Right lobe of liver (tissue), 6 donors: ENCODE measurements around the gene ASPDH. TPM values are rescaled to one million over a fixed set of nuclear protein-coding genes. Genes with fewer than 3 reads are reported as not detected.

Source experiments
- ATAC-seq, 4 donors: fragments of 200-7000 bp; cut with Tn5 transposase; one replicate each; pipeline ENCODE4 v1.9.1; 2020; ENCODE audit warnings: mild to moderate bottlenecking in 4 of 4, moderate library complexity in 4 of 4
- DNase-seq, 3 donors: peaks; one replicate each; pipeline ENCODE4 v3.0.0-alpha.2; 2020
- H3K27ac ChIP-seq, 3 donors: fragments of 200-600 bp; one replicate each; pipeline ENCODE4 v1.8.0; 2022
- H3K27me3 ChIP-seq, 2 donors: fragments of 200-600 bp; one replicate each; pipeline ENCODE4 v1.8.0; 2022
- H3K36me3 ChIP-seq, 4 donors: fragments of 200-600 bp; sonication (generic) in 1 of 4; one replicate each; pipeline versions ENCODE4 v1.5.1 to v1.8.0; 2017 to 2022; ENCODE audit warnings: control low read depth in 1 of 4
- H3K4me1 ChIP-seq, 4 donors: fragments of 200-600 bp; sonication (generic) in 1 of 4; one replicate each; pipeline versions ENCODE4 v1.5.1 to v1.8.0; 2017 to 2022; ENCODE audit warnings: control low read depth in 1 of 4
- H3K4me3 ChIP-seq, 3 donors: fragments of 200-600 bp; one replicate each; pipeline ENCODE4 v1.8.0; 2022
- H3K9me3 ChIP-seq, 4 donors: fragments of 200-600 bp; sonication (generic) in 1 of 4; one replicate each; pipeline versions ENCODE4 v1.5.1 to v1.8.0; 2017 to 2022; ENCODE audit warnings: control low read depth in 1 of 4
- POLR2A ChIP-seq: fragments of 450-650 bp; IDR thresholded peaks from one replicate; pipeline ENCODE4 v1.6.1; 2017; ENCODE audit warnings: antibody characterized with exemption, mild to moderate bottlenecking
- WGBS: methylation state at CpG from one replicate; pipeline ENCODE4 v1.1.6; 2018; ENCODE audit warnings: low coverage, low lambda C conversion rate; ENCODE audit not compliant: insufficient coverage; ENCODE audit errors: missing lambda C conversion rate; 5-methylcytosine and 5-hydroxymethylcytosine counted together
- intact Hi-C, 2 donors: fragments of 100-400 bp; cut with DNase I; formaldehyde crosslinking; loops; one replicate each; pipeline versions ENCODE4 v1.11.2 to v1.14.1; 2022
- total RNA-seq, 6 experiments: library from RNA; depleted of rRNA in 2 of 6; stranded (reverse); fragments of >200 nt in 2 of 6; fragmentation: NEBNext Ultra II Directional in 3 of 6; extraction: Animal tissue kit (Norgen Biotek cat#: 25700) in 3 of 6; gene quantifications; one replicate each; pipeline versions ENCODE4 v1.1.0 to v1.2.4, GENCODE V29; 2016 to 2023
- TF ChIP-seq, protein P1 (sequence below), 4 donors: fragments of 200-600 bp in 3 of 4; fragments of 450-650 bp in 1 of 4; IDR thresholded peaks; one replicate each; pipeline versions ENCODE4 v1.5.1 to v1.8.0; 2016 to 2022; ENCODE audit warnings: antibody characterized with exemption in 4 of 4, mild to moderate bottlenecking in 2 of 4
- donor health status: DM: no; HTN: yes; CAD: no.
- donor health status: DM: no; HTN: no; CAD: no.
- donor health status: DM: no; HTN: no; CAD: no.
- donor health status: DM: no; HTN: yes; CAD: no.
- donor health status: DM: no; HTN: yes; CAD: no.

The ASPDH gene
- total RNA-seq, 6 experiments from 2014 or later, result 22.1 to 67.8 (median 44.8) TPM

DNA sequence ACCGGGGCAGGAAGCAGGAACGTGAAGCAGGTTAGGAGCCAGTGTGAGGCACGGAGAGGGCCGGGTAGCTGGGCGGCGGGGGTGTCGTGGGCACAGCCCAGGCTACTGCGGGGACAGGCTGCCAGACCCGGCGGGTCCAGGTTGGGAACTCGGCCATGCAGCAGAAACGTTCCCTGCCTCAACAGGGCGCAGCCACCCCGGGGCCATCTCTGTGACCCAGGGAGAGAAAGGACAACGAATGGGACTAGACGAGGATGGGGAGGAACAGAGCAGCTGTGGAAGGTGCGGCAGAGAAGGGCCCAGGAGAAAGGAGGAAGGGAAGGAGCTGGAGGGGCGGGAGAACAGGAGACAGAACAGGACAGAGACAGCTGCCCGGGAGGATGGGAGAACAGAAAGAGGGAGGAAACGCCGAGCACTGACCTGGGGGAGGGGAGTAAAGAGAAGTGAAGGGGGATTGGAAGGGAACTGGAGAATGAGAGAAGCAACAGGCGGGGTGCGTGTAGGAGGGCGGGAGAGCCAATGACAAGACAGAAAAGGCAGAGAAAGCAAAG lies 24.2 kb downstream of the ASPDH start:
- H3K27me3 ChIP-seq, result no peaks in the 10 kb centered on the region
- ATAC-seq (peak in 3 of 4 donors; percentile 7 to 58 (median 37)), DNase-seq (peak in 2 of 3 donors; percentile 40)
- no peak overlapping the region for H3K27ac ChIP-seq
- H3K36me3 ChIP-seq, result no peaks in the 10 kb centered on the region
- no peak overlapping the region for H3K4me3 ChIP-seq
- H3K4me1 ChIP-seq, result no peaks in the 10 kb centered on the region
- H3K9me3 ChIP-seq, result no peaks in the 10 kb centered on the region
- intact Hi-C loops, result no loop called here
- TF ChIP-seq, protein P1, sequence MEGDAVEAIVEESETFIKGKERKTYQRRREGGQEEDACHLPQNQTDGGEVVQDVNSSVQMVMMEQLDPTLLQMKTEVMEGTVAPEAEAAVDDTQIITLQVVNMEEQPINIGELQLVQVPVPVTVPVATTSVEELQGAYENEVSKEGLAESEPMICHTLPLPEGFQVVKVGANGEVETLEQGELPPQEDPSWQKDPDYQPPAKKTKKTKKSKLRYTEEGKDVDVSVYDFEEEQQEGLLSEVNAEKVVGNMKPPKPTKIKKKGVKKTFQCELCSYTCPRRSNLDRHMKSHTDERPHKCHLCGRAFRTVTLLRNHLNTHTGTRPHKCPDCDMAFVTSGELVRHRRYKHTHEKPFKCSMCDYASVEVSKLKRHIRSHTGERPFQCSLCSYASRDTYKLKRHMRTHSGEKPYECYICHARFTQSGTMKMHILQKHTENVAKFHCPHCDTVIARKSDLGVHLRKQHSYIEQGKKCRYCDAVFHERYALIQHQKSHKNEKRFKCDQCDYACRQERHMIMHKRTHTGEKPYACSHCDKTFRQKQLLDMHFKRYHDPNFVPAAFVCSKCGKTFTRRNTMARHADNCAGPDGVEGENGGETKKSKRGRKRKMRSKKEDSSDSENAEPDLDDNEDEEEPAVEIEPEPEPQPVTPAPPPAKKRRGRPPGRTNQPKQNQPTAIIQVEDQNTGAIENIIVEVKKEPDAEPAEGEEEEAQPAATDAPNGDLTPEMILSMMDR (IDR thresholded peaks at IDR 0.05), result no peak
- TF ChIP-seq POLR2A, result no peak
- 36% methylated on average over 12 of the region's 24 CpGs for WGBS

DNA sequence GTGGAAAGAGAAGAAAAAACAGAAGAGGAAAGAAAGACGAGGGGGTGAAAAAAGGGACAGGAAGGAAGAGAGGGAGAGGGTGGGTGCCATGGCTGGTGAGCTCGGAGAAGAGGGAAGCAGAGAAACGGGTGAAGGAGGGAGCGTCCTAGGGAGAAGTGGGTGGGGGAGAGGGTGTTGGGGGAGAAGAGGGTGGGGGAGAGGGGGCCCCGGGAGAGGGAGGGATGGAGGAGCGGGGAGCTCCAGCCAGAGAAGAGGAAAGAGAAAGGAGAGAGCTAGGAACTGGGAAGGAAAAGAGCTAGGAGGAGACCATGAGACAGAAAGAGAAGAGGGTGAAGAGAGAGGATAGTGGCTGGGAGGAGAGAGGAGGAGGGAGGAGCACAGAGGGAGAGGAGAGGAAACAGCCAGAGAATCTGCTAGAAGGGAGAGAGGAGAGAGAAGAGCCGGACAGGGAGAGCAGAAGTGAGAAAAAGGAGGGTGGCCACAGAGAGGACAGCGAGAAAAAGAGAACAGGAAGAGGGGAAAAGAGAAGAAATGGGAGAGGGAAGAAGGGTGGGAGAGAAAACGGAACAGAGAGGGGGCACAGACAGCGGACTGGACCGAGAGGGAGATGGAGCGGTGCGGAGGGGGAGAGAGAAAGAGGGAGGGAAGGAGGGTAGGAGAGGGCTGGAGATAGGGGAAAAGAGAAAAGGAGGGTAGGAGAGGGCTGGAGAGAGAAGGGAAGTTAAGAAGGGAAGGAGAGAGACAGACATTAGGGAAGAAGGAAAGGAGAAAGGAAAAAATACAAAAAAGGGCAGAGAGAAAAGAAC lies 25.1 kb downstream of the ASPDH start:
- H3K4me1 ChIP-seq, result no peaks in the 10 kb centered on the region
- intact Hi-C loops, result no loop called here
- H3K9me3 ChIP-seq, result no peaks in the 10 kb centered on the region
- H3K36me3 ChIP-seq, result no peaks in the 10 kb centered on the region
- WGBS, result 25% methylated on average over 13 of the region's 13 CpGs
- DNase-seq, result peak in 1 of 3 donors; percentile 15
- TF ChIP-seq POLR2A, result no peak
- TF ChIP-seq, protein P1 (IDR thresholded peaks at IDR 0.05), result no peak
- no peak overlapping the region for H3K4me3 ChIP-seq
- no peaks in the 10 kb centered on the region for H3K27me3 ChIP-seq
- no peak overlapping the region for H3K27ac ChIP-seq
- peak in 2 of 4 donors; percentile 10 to 45 for ATAC-seq

DNA sequence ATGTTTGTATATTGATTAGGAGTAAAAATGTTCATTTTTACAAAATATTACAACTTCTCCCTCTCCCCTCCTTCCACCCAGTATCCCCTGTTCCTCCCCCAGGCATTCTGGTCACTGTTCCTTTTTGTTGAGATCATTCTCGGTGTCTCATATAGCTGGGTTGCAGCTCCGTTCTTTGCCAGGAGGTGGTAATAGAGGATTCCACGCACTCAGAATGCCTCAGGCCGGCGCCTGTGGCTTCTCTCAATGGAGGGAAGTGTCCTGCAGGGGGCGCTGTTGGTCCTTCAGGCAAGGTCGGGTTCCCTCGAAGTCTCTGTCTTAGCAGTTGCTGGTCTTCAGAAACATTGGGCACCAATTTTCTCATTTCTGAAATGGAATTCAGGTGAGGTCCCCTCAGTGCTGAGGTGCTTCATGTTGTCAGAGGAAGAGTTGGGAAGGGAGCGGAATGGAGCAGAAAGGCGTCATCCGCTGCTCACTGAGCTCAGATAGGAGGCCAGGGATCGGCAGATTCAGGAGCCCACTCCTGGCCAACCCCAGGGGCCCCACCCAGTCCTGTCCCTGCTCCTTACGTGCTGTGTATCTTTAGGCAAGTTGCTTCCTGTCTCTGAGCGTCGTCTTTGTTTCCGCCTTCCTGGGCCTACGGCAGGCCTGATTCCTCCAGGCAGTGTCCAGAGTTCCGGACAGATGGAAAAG lies 26.7 kb downstream of the ASPDH start:
- Histone ChIP-seq H3K36me3 (no peaks in the 10 kb centered on the region), H3K9me3 (no peaks in the 10 kb centered on the region), H3K4me3 (no peak overlapping the region), H3K27ac (no peak overlapping the region), H3K4me1 (no peaks in the 10 kb centered on the region), H3K27me3 (no peaks in the 10 kb centered on the region)
- DNase-seq, result peak in 1 of 3 donors; percentile 45
- ATAC-seq, result no peak
- 72% methylated on average over 9 of the region's 18 CpGs for WGBS
- TF ChIP-seq, protein P1 (IDR thresholded peaks at IDR 0.05), result peak; percentile 25 to 43 (median 29)
- TF ChIP-seq POLR2A, result no peak
- intact Hi-C loops, result no loop called here

DNA sequence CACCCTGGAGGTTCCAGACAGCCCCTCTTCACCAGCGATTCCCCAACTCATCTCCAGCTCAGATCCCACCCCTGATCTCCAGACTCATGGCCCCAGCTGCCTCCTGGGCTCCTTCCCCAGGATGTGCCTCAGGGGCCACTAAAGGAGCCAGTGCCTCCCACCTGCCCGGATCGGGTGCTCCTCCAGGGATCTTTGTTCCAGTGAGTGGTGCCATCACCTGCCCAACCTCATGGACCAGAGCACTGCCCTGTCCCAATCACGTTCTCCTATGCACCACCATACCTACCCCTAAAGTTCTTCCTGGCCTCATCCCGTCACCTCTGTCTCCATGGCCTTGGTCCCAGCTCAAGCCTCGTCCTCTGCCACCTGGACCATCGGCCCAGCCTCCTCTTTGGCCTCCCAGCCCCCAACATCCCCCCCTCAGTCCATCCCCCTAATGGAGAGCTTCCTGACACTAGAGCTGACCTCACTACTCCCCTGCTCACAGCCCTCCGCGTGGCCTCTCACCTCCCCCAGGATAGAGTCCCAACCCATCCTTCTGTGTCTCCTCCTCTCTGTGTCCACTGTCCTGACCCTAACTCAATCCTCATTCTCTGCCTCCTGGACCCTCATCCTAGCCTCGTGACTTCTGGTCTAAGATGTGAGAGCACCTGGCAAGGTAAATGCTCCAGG lies 28.3 kb downstream of the ASPDH start:
- Histone ChIP-seq H3K9me3 (no peaks in the 10 kb centered on the region), H3K36me3 (peaks cover 0 to 7% (median 4%) of the 10 kb centered on the region in 4 donors), H3K4me1 (no peaks in the 10 kb centered on the region), H3K4me3 (no peak overlapping the region), H3K27me3 (no peaks in the 10 kb centered on the region), H3K27ac (no peak overlapping the region)
- 79% methylated on average over 7 of the region's 10 CpGs for WGBS
- ATAC-seq (no peak), DNase-seq (peak in 1 of 3 donors; percentile 34)
- intact Hi-C loops, result no loop called here
- TF ChIP-seq, protein P1 (IDR thresholded peaks at IDR 0.05), result no peak
- TF ChIP-seq POLR2A, result no peak
